CD14-positive monocyte (primary cell): ENCODE results near the gene PDE11A. TPM values are rescaled to one million over a fixed set of nuclear protein-coding genes. Genes with fewer than 3 reads are reported as not detected.

Source experiments
- DNase-seq, 3 donors: peaks; one replicate each; pipeline ENCODE4 v3.0.0-alpha.2; 2011 to 2022
- H2AFZ ChIP-seq: 2 replicates; pipeline ENCODE4 v1.6.0; 2012; ENCODE audit warnings: mild to moderate bottlenecking, low read depth, low read length, inconsistent platforms; ENCODE audit not compliant: insufficient read depth, poor library complexity, severe bottlenecking
- H3K27ac ChIP-seq, 2 donors: 1 replicate in 1 of 2; 2 replicates in 1 of 2; pipeline ENCODE4 v1.5.1; 2012 to 2013; ENCODE audit warnings: low read length in 2 of 2, control low read depth in 1 of 2, inconsistent platforms in 1 of 2, low read depth in 1 of 2, mild to moderate bottlenecking in 1 of 2
- H3K27me3 ChIP-seq, 2 donors: one replicate each; pipeline versions ENCODE4 v1.6.0 to v1.6.1; 2011 to 2013; ENCODE audit warnings: low read length in 2 of 2; ENCODE audit not compliant: control insufficient read depth in 2 of 2, insufficient read depth in 2 of 2
- H3K36me3 ChIP-seq, 2 donors: replicated peaks in 1 of 2; 1 replicate in 1 of 2; 2 replicates in 1 of 2; pipeline versions ENCODE4 v1.5.1 to v1.6.1; 2012 to 2013; ENCODE audit warnings: low read length in 2 of 2, control low read depth in 1 of 2, inconsistent platforms in 1 of 2, mild to moderate bottlenecking in 1 of 2; ENCODE audit not compliant: insufficient read depth in 2 of 2, control insufficient read depth in 1 of 2
- H3K4me1 ChIP-seq, 2 donors: 1 replicate in 1 of 2; 2 replicates in 1 of 2; pipeline versions ENCODE4 v1.5.1 to v1.6.1; 2012 to 2013; ENCODE audit warnings: low read length in 2 of 2, control low read depth in 1 of 2, inconsistent platforms in 1 of 2, mild to moderate bottlenecking in 1 of 2, moderate library complexity in 1 of 2; ENCODE audit not compliant: insufficient read depth in 2 of 2, control insufficient read depth in 1 of 2
- H3K4me2 ChIP-seq: replicated peaks from 2 replicates; pipeline ENCODE3; 2012; ENCODE audit warnings: low read length, moderate library complexity, mild to moderate bottlenecking; ENCODE audit not compliant: poor library complexity, severe bottlenecking; ENCODE audit errors: extremely low read depth
- H3K4me3 ChIP-seq, 3 experiments: fragments of 200-600 bp in 1 of 3; sonication (generic) in 1 of 3; replicated peaks in 1 of 3; 1 replicate in 2 of 3; 2 replicates in 1 of 3; pipeline ENCODE4 v1.5.1; 2011 to 2013; ENCODE audit warnings: low read length in 3 of 3, mild to moderate bottlenecking in 3 of 3, control low read depth in 2 of 3, low read depth in 2 of 3, inconsistent platforms in 1 of 3, moderate library complexity in 1 of 3
- H3K79me2 ChIP-seq: 2 replicates; pipeline ENCODE4 v1.6.0; 2012; ENCODE audit warnings: mild to moderate bottlenecking, control low read depth, inconsistent platforms, low read length, moderate library complexity; ENCODE audit not compliant: insufficient read depth
- H3K9ac ChIP-seq: 2 replicates; pipeline ENCODE4 v1.6.0; 2017; ENCODE audit warnings: low read length, mild to moderate bottlenecking; ENCODE audit not compliant: insufficient read depth, poor library complexity, severe bottlenecking
- H3K9me3 ChIP-seq, 2 donors: replicated peaks in 1 of 2; 1 replicate in 1 of 2; 2 replicates in 1 of 2; pipeline versions ENCODE4 v1.5.1 to v1.6.1; 2012 to 2013; ENCODE audit warnings: low read length in 2 of 2, control low read depth in 1 of 2; ENCODE audit not compliant: control insufficient read depth in 1 of 2, insufficient read depth in 1 of 2
- H4K20me1 ChIP-seq: 2 replicates; pipeline ENCODE4 v1.6.0; 2012; ENCODE audit warnings: mild to moderate bottlenecking, low read length, control low read depth, moderate library complexity; ENCODE audit not compliant: insufficient read depth
- H3K27ac Mint-ChIP-seq, 7 donors: one replicate each; pipeline ENCODE4 v1.8.0; 2020; ENCODE audit warnings: mild to moderate bottlenecking in 7 of 7, mixed read lengths in 7 of 7, moderate library complexity in 6 of 7, inconsistent platforms in 2 of 7
- H3K27me3 Mint-ChIP-seq, 3 donors: one replicate each; pipeline ENCODE4 v1.8.0; 2021 to 2022; ENCODE audit warnings: low read depth in 3 of 3, mild to moderate bottlenecking in 3 of 3, mixed read lengths in 3 of 3, moderate library complexity in 3 of 3, inconsistent platforms in 1 of 3
- H3K36me3 Mint-ChIP-seq, 2 donors: one replicate each; pipeline ENCODE4 v1.8.0; 2020; ENCODE audit warnings: mixed read lengths in 2 of 2, inconsistent platforms in 1 of 2, mild to moderate bottlenecking in 1 of 2
- H3K4me1 Mint-ChIP-seq: one replicate; pipeline ENCODE4 v1.8.0; 2020; ENCODE audit warnings: mild to moderate bottlenecking, mixed read lengths
- H3K4me3 Mint-ChIP-seq, 2 donors: one replicate each; pipeline ENCODE4 v1.8.0; 2020; ENCODE audit warnings: mild to moderate bottlenecking in 2 of 2, mixed read lengths in 2 of 2, moderate library complexity in 1 of 2
- H3K9me3 Mint-ChIP-seq, 7 donors: one replicate each; pipeline ENCODE4 v1.8.0; 2020 to 2022; ENCODE audit warnings: mixed read lengths in 7 of 7, mild to moderate bottlenecking in 6 of 7, moderate library complexity in 6 of 7, inconsistent platforms in 2 of 7
- CTCF ChIP-seq: fragments of 200-600 bp; IDR thresholded peaks from one replicate; pipeline ENCODE4 v1.8.0; 2022; ENCODE audit warnings: antibody characterized with exemption, mild to moderate bottlenecking
- WGBS: methylation state at CpG from one replicate; pipeline ENCODE4 v1.1.5; 2013; ENCODE audit warnings: missing lambda C conversion rate; ENCODE audit not compliant: insufficient coverage; 5-methylcytosine and 5-hydroxymethylcytosine counted together
- intact Hi-C, 2 donors: fragments of 100-400 bp; cut with micrococcal nuclease; formaldehyde crosslinking; loops; one replicate each; pipeline versions ENCODE4 v1.15.0 to v1.15.1; 2023
- polyA plus RNA-seq, 3 donors: library from polyadenylated mRNA; depleted of rRNA in 1 of 3; unstranded in 2 of 3; stranded (reverse) in 1 of 3; fragments of 300-500 nt in 2 of 3; fragments of >200 nt in 1 of 3; fragmentation: Illumina TruSeq in 2 of 3; gene quantifications; 1 replicate in 2 of 3; 2 replicates in 1 of 3; pipeline ENCODE4 v1.2.3, GENCODE V29; 2012 to 2021

PDE11A gene
- polyA plus RNA-seq, 3 donors: not detected

GRCh38 chr2:177817300-177817699, 255.3 kb downstream of the PDE11A start:
- H3K4me1 Mint-ChIP-seq: no peaks in the 10 kb centered on the region
- no peak for DNase-seq
- no peaks in the 10 kb centered on the region for H3K79me2 ChIP-seq
- H3K27ac ChIP-seq: no peak overlapping the region
- no peak overlapping the region for H2AFZ ChIP-seq
- no peak overlapping the region for H3K9ac ChIP-seq
- peaks cover 0 to 4% (median 0%) of the 10 kb centered on the region in 7 donors for H3K9me3 Mint-ChIP-seq
- no peaks in the 10 kb centered on the region for H3K9me3 ChIP-seq
- H3K4me3 ChIP-seq: no peak overlapping the region
- H3K4me3 Mint-ChIP-seq: no peak overlapping the region
- WGBS: 87% methylated on average over 3 of the region's 4 CpGs
- H3K36me3 Mint-ChIP-seq: no peaks in the 10 kb centered on the region
- peaks cover 0 to 2% (median 0%) of the 10 kb centered on the region in 3 donors for H3K27me3 Mint-ChIP-seq
- H3K4me1 ChIP-seq: no peaks in the 10 kb centered on the region
- no peaks in the 10 kb centered on the region for H3K27me3 ChIP-seq
- no peak overlapping the region for H3K27ac Mint-ChIP-seq
- no peak overlapping the region for H3K4me2 ChIP-seq
- H4K20me1 ChIP-seq: no peaks in the 10 kb centered on the region
- intact Hi-C loops: no loop called here
- TF ChIP-seq CTCF: no peak
- H3K36me3 ChIP-seq: no peaks in the 10 kb centered on the region

GRCh38 chr2:177816766-177817165, 255.8 kb downstream of the PDE11A start:
- Mint-ChIP-seq H3K27me3 (peaks cover 0 to 2% (median 0%) of the 10 kb centered on the region in 3 donors), H3K4me3 (no peak overlapping the region), H3K9me3 (peaks cover 0 to 4% (median 0%) of the 10 kb centered on the region in 7 donors), H3K27ac (no peak overlapping the region), H3K4me1 (no peaks in the 10 kb centered on the region), H3K36me3 (no peaks in the 10 kb centered on the region)
- TF ChIP-seq CTCF: no peak
- H3K27me3 ChIP-seq: no peaks in the 10 kb centered on the region
- intact Hi-C loops: no loop called here
- no peak overlapping the region for H3K4me3 ChIP-seq
- no peak overlapping the region for H2AFZ ChIP-seq
- no peaks in the 10 kb centered on the region for H4K20me1 ChIP-seq
- H3K4me2 ChIP-seq: no peak overlapping the region
- H3K27ac ChIP-seq: no peak overlapping the region
- DNase-seq: no peak
- no peaks in the 10 kb centered on the region for H3K4me1 ChIP-seq
- H3K36me3 ChIP-seq: no peaks in the 10 kb centered on the region
- no peaks in the 10 kb centered on the region for H3K9me3 ChIP-seq
- no peaks in the 10 kb centered on the region for H3K79me2 ChIP-seq
- H3K9ac ChIP-seq: no peak overlapping the region
